HG03025 (cell line): ENCODE measurements around the gene C10orf53.

Experiments used
- ATAC-seq: cut with Tn5 transposase; IDR thresholded peaks from one replicate; pipeline ENCODE4 v1.9.1; 2021; ENCODE audit warnings: mild to moderate bottlenecking, moderate library complexity; ENCODE audit not compliant: unreplicated experiment, low FRiP score

The C10orf53 gene

GRCh38 chr10:49735848-49736563, 56.6 kb downstream of the C10orf53 start:
- no peak for ATAC-seq

GRCh38 chr10:49736564-49737113, 57.2 kb downstream of the C10orf53 start:
- no peak for ATAC-seq

- no peak for ATAC-seq
These were observed 58.2 kb downstream of the C10orf53 start for GRCh38 chr10:49737474-49738201.

- no peak for ATAC-seq
These were observed 59.3 kb downstream of the C10orf53 start for GRCh38 chr10:49738616-49739360.

GRCh38 chr10:49739426-49739825, 60.0 kb downstream of the C10orf53 start:
- ATAC-seq: no peak

- no peak for ATAC-seq
These were observed 61.1 kb downstream of the C10orf53 start for GRCh38 chr10:49740346-49741107.

- ATAC-seq: no peak
These were observed 61.9 kb downstream of the C10orf53 start for GRCh38 chr10:49741108-49741995.

- no peak for ATAC-seq
These were observed 63.4 kb downstream of the C10orf53 start for GRCh38 chr10:49742683-49743463.

GRCh38 chr10:49743464-49744075, 64.1 kb downstream of the C10orf53 start:
- no peak for ATAC-seq

GRCh38 chr10:49744091-49744685, 64.7 kb downstream of the C10orf53 start:
- no peak for ATAC-seq

GRCh38 chr10:49744924-49745605, 65.6 kb downstream of the C10orf53 start:
- ATAC-seq: no peak

- no peak for ATAC-seq
These were observed 66.3 kb downstream of the C10orf53 start for GRCh38 chr10:49745756-49746155.

- ATAC-seq: no peak
These were observed 67.3 kb downstream of the C10orf53 start for GRCh38 chr10:49746626-49747302.
